PC-9 (cell line): ENCODE measurements around the gene DNM3.

Experiments
- CTCF ChIP-seq: fragments of 200-600 bp; sonication (generic); conservative IDR thresholded peaks from 2 replicates; pipeline ENCODE4 v1.6.1; 2017; ENCODE audit warnings: mixed run types, antibody characterized with exemption, mild to moderate bottlenecking, moderate library complexity
- EZH2 ChIP-seq: fragments of 200-600 bp; sonication (generic); IDR thresholded peaks from 2 replicates; pipeline ENCODE4 v1.8.0; 2017; ENCODE audit warnings: antibody characterized with exemption, low read depth

GRCh38 chr1:172178886-172179285 is 337.6 kb downstream of the DNM3 start:
- TF ChIP-seq CTCF: no peak
- TF ChIP-seq EZH2: no peak
